PFSK-1 (cell line): Measurements from ENCODE around the gene DGLUCY.

Experiments used
- FOXP2 ChIP-seq: optimal IDR thresholded peaks from 2 replicates; pipeline ENCODE3; 2011; ENCODE audit warnings: borderline replicate concordance, control low read depth, inconsistent platforms; ENCODE audit not compliant: insufficient read depth; ENCODE audit errors: extremely low read length, extremely low read depth
- POLR2AphosphoS5 ChIP-seq: IDR thresholded peaks from 2 replicates; pipeline ENCODE4 v1.6.1; 2012; ENCODE audit warnings: low read depth, mild to moderate bottlenecking, control low read depth, low read length, moderate library complexity
- SIN3A ChIP-seq: IDR thresholded peaks from 2 replicates; pipeline ENCODE4 v1.6.1; 2012; ENCODE audit warnings: mild to moderate bottlenecking, low read length, moderate library complexity, borderline replicate concordance; ENCODE audit not compliant: insufficient read depth
- TAF1 ChIP-seq: IDR thresholded peaks from 2 replicates; pipeline ENCODE4 v1.6.1; 2012; ENCODE audit warnings: low read length, control low read depth, borderline replicate concordance; ENCODE audit not compliant: insufficient read depth
- TF ChIP-seq, protein P1 (sequence below), 2 experiments: IDR thresholded peaks; 2 replicates each; pipeline versions ENCODE4 v1.6.1 to v1.8.0; 2011 to 2012; ENCODE audit warnings: low read depth in 2 of 2, low read length in 2 of 2, control low read depth in 1 of 2, inconsistent platforms in 1 of 2, mild to moderate bottlenecking in 1 of 2, moderate library complexity in 1 of 2; ENCODE audit not compliant: insufficient read depth in 1 of 2

Gene DGLUCY

DNA sequence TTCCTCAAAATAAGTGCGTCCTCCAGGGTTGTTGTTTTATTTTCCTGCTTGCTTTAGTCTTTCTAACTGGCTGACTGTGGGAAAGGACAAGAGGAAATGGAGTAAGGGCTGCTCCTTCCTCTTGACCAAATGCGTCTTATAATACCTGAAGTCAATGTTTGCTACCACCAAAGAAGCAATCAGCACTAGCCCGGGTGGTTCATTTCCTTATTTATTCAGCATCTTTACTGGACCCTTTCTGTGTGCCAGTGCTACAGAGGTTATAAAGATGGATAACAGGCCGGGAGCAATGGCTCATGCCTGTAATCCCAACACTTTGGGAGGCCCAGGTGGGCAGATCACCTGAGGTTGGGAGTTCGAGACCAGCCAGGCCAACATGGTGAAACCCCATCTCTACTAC, 38.3 kb upstream of the DGLUCY start:
- TF ChIP-seq POLR2AphosphoS5, result no peak

DNA sequence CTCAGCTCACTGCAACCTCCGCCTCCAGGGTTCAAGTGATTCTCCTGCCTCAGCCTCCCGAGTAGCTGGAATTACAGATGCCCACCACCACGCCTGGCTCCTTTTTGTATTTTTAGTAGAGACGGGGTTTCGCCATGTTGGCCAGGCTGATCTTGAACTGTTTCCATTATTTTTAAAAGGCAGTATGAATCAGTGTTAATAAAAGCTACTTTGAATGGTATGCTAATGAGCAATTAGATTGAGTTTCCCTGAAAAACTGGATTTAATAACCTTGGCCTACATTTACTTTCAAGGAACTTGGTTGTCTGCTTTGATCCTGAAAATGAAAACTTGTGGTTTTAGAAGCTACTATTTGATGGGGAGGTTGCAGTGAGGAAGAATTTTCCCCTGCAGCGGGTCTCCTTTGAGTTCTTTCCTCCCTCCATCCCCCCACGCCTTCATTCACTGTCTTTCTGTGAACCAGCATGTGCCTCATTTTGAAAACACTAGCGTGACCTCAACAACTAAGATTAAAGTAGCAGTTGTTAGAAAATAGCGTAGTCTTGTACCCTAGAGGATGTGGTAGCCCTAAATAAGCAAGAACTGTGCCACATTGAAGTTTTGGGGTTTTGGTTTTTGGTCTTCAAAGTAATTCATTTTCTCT, 35.7 kb upstream of the DGLUCY start:
- TF ChIP-seq TAF1 (no peak), FOXP2 (no peak), SIN3A (no peak), POLR2AphosphoS5 (no peak)
- TF ChIP-seq, protein P1, sequence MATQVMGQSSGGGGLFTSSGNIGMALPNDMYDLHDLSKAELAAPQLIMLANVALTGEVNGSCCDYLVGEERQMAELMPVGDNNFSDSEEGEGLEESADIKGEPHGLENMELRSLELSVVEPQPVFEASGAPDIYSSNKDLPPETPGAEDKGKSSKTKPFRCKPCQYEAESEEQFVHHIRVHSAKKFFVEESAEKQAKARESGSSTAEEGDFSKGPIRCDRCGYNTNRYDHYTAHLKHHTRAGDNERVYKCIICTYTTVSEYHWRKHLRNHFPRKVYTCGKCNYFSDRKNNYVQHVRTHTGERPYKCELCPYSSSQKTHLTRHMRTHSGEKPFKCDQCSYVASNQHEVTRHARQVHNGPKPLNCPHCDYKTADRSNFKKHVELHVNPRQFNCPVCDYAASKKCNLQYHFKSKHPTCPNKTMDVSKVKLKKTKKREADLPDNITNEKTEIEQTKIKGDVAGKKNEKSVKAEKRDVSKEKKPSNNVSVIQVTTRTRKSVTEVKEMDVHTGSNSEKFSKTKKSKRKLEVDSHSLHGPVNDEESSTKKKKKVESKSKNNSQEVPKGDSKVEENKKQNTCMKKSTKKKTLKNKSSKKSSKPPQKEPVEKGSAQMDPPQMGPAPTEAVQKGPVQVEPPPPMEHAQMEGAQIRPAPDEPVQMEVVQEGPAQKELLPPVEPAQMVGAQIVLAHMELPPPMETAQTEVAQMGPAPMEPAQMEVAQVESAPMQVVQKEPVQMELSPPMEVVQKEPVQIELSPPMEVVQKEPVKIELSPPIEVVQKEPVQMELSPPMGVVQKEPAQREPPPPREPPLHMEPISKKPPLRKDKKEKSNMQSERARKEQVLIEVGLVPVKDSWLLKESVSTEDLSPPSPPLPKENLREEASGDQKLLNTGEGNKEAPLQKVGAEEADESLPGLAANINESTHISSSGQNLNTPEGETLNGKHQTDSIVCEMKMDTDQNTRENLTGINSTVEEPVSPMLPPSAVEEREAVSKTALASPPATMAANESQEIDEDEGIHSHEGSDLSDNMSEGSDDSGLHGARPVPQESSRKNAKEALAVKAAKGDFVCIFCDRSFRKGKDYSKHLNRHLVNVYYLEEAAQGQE (IDR thresholded peaks at IDR 0.05; ENCODE audit: insufficient read depth in 1 of 2, low read depth in 2 of 2, low read length in 2 of 2), result no peak

DNA sequence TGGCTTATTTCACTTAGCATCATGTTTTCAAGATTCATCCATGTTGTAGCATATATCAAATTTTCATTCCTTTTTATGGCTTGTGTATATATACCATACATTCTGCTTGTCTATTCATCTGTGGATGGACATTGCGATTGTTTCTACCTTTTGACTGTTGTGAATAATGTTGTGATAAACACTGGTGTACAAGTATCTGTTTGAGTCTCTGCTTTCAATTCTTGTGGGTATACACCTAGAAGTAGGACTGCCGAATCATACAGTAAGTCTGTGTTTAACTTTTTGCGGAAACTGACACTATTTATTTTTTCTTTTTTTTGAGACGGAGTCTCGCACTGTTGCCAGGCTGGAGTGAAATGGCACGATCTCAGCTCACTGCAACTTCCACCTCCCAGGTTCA, 33.8 kb upstream of the DGLUCY start:
- TF ChIP-seq POLR2AphosphoS5, result no peak
- TF ChIP-seq SIN3A, result no peak
- TF ChIP-seq, protein P1 (IDR thresholded peaks at IDR 0.05; ENCODE audit: insufficient read depth in 1 of 2, low read depth in 2 of 2, low read length in 2 of 2), result no peak
- no peak for TF ChIP-seq FOXP2
- no peak for TF ChIP-seq TAF1

DNA sequence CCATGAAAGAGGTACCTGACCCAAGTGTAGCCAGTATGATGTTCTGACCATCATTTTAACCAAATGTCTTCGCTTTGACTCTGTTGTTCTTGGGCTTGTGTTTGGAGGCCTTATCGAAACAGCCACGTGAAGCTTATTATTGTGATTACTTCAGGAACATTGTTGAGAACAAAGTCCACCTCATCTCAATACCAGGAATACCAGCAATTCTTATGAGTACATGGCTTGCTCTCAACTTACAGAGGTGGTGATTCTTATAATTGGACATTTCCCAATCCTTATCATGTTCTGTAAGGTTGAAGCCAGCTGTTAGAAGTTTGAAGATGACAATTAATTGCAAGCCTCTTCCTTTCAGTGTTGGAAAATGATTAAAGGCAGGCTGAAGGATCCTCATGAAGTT, 31.6 kb upstream of the DGLUCY start:
- TF ChIP-seq POLR2AphosphoS5 (no peak), FOXP2 (no peak), TAF1 (no peak)
- TF ChIP-seq, protein P1 (IDR thresholded peaks at IDR 0.05; ENCODE audit: insufficient read depth in 1 of 2, low read depth in 2 of 2, low read length in 2 of 2), result no peak

DNA sequence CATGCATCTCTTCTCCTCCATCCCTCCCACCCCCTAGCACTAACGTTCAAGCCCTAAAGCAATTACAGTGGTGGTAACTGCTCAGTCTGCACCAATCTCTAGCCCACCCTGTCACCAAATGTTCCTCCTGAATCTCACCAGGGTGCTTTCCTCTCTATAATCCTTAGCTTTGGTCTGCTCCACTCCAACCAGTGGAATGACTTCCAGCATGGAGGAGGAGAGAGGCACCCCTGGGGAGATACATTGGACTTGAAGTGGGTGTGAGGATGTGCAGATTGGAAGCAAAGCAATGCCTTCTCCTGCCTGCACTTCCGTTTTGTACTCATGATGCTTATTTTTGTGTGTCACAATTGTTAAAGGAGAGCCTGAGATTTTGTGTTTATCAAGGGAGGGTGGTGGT, 29.4 kb upstream of the DGLUCY start:
- TF ChIP-seq POLR2AphosphoS5 (no peak), FOXP2 (no peak), SIN3A (no peak), TAF1 (no peak)
- TF ChIP-seq, protein P1 (IDR thresholded peaks at IDR 0.05; ENCODE audit: insufficient read depth in 1 of 2, low read depth in 2 of 2, low read length in 2 of 2), result no peak
